ENCODE results near the gene RIPPLY3. TPM values are rescaled to one million over a fixed set of nuclear protein-coding genes. Genes with fewer than 3 reads are reported as not detected.

Gene RIPPLY3, protein sequence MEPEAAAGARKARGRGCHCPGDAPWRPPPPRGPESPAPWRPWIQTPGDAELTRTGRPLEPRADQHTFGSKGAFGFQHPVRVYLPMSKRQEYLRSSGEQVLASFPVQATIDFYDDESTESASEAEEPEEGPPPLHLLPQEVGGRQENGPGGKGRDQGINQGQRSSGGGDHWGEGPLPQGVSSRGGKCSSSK
- total RNA-seq: not detected in 2 replicates

DNA sequence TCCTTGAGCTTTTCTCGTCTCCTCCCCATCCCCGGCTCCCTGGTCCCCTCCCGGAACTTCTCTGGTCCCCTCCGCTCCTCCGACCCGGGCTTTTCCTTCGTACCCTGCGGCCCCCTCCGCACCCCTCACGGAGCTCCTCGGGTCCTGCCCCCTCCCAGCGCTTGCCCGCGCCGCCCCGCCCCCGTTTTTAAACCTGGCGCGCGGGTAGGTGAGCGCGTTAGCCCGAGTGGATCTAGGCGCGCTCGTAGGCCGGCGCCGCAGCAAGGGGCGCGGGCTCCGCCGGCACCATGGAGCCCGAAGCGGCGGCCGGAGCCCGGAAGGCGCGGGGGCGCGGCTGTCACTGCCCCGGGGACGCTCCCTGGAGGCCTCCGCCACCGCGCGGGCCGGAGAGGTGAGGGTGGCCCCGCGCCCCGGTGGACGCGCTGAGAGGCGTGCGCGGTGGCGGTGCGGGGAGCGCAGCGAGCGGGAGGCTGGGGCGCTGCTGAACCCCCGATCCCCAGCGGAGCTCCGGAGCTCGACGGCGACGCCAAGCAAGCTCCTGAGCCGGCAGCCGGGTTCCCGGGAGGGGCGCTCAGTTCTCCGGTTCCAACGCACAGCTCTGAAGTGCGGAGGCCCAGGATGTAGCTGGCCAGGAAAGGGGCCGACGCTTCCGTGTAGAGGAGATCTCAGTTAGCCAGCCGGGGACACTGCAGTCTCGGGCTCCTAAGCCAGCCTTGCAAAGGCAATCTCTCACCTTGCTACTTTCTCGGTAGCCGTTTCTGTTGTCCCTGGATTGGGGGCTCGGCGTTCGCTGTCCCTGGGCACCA, at the start of gene RIPPLY3:
Gene RIPPLY3 (plus strand): TSS at position 217 of the 806 bp plus-strand sequence. CDS start 71 bp downstream, at position 288.
- no peak for DNase-seq (ENCODE audit: low read depth, low spot score)

DNA sequence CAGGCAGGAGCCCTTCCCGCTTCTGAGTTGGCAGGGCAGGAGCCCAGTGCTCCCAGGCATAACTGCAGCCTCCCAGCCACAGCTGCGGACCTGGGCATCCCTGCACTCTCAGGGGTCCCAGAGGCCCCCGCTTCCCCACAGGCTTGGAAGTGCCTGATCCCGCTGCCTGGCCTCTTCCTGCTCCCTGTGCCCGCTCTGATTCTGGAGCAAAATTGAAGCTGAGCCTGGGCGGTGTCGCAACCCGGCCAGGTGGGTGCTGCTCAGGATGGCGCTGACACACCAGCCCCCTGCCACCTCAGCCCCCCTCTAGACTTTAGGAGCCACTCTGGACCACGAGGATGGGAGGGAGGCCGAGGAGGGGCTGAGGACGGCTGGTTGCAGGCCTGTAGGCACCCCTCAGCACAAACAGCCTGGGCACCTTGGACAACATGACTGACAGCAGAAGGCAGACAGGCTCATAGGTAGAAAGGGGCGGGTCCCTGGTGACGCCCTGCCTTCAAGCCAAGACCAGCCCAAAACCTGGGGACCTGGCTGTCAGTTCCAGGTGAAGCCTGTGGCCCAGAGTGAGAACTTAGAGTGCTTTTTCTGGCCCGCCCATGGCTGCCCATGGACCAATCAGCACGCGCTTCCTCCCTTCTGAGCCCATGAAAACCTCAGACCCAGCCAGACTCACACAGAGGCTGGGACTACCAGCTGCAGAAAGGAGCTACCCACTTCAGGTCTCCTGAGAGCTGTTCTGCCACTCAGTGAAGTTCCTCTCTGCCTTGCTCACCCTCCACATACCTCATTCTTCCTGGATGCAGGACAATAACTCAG, 47.3 kb upstream of the RIPPLY3 start:
- no peak for DNase-seq (ENCODE audit: low read depth, low spot score)

DNA sequence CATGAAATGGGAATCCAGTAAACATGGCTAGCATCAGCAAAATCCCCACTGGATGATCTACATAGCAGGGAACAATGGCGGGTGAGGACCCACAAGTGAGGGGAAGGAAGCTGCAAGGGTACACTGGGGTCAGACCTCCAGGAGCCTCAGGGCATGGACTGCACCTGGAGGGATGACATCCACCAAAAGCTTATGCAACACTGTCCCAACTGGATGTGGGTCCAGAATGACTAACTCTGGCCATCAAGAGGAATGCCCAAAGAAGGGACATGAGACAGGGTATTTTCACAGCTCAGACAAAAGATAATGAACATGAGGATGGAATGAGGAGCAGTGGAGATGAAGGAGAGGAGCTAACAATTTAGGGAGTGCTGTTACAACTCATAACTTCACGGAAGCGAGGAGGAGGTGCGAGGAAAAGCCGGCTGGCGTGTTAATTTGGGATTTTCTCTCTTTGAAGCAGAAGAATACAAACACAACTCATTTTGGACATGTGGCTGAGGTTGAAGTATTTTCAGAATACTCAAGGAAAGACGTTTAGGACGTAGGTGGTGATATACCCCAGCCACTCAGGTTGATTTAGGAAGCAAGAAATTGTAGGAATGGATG, 45.7 kb upstream of the RIPPLY3 start:
- no peak for DNase-seq (ENCODE audit: low read depth, low spot score)

DNA sequence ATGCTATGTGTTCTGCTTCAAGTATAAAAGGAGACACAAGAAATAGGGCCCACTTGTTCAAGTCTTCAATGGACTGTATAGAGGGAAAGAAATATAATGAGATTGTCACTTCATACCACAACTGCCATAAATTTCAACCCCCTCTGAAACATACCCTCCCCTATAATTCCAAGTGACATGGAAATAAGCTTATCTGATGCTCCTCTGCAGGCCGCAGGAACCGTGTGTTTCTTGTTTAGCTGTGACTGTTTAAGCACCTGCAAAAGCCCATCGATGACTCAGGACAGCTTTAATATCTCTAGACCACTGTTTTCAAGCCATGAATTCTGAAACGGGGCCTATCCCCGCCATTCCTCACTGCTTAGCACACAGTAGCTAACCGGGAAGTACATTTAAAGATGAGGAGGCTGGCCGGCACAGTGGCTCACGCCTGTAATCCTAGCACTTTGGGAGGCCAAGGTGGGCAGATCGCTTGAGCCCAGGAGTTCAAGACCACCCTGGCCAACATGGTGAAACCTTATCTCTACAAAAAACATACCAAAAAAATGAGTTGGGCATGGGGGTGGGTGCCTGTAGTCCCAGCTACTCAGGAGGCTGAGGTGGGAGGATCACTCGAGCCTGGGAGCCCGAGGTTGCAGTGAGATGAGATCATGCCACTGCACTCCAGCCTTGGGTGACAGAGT, 44.3 kb upstream of the RIPPLY3 start:
- DNase-seq (ENCODE audit: low read depth, low spot score): no peak

DNA sequence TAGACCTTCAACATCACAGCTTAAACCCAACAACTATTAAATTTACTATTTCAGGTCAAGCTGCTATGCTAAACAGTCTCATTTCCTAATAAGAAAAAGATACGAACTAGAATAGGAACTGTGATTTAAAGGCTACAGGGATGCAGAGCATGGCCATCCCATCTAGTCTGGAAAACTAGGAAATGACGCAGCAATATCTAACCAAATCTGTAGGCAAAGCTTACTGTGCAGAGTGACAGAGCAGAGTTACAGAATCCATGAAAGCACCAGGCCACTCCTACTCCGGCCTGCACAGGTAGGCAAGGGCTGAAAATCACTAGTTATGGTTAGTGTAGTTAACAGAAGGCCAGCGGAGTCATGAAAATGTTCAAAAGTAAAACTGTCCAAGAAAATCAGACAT, 42.1 kb upstream of the RIPPLY3 start:
- DNase-seq (ENCODE audit: low read depth, low spot score): no peak

DNA sequence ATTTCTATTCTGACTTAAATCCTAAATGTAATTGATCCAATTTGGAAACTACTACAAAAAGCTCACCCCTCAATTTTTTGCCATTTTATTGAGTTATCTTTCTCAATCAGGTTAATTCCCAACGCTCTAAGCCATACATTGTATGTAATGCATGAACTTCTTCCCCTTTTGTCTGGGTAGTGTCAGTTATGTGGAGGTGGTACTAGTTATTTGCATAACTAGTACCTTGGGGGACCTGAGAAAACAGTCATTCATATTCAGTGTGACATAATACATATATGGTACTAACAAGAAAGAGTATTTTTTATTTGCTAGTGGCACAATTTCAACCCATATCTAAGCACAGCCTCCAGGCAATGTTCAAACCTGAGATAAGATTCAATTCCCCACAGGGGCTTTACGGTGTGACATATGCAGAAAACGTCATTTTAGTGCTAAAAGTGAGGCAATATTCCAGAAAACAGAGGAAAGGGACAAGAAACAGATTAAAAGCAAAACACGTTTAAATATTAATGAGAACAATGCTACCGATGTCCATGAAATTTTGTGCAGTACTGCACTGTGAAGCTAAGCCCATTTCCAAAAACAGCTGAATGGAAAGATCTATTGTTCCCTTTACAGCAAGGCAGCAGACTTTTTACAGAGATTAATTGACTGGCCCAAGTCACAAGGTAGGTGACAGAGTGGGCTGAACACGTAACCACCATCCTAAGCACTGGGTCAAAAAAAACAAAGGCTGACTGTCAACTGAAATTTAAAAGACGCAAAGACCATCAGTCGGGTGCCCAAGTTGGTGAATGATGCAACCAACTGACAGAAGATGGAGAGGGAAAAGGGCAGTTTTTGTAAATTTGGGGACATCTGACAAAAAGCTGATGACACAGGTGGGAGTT, 41.4 kb upstream of the RIPPLY3 start:
- no peak for DNase-seq (ENCODE audit: low read depth, low spot score)

DNA sequence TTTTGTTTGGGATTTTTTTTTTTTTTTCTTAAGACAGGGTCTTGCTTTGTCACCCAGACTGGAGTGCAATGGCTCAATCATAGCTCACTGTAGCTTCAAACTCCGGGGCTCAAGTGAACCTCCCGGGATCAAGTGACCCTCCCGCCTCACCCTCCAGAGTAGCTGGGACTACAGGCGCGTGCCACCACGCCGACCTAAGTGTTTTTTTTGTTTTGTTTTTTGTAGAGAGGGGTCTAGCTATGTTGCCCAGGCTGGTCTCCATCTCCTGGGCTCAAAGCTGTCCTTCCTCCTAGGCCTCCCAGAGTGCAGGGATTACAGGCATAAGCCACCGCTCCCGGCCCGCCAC, 40.8 kb upstream of the RIPPLY3 start:
- no peak for DNase-seq (ENCODE audit: low read depth, low spot score)

DNA sequence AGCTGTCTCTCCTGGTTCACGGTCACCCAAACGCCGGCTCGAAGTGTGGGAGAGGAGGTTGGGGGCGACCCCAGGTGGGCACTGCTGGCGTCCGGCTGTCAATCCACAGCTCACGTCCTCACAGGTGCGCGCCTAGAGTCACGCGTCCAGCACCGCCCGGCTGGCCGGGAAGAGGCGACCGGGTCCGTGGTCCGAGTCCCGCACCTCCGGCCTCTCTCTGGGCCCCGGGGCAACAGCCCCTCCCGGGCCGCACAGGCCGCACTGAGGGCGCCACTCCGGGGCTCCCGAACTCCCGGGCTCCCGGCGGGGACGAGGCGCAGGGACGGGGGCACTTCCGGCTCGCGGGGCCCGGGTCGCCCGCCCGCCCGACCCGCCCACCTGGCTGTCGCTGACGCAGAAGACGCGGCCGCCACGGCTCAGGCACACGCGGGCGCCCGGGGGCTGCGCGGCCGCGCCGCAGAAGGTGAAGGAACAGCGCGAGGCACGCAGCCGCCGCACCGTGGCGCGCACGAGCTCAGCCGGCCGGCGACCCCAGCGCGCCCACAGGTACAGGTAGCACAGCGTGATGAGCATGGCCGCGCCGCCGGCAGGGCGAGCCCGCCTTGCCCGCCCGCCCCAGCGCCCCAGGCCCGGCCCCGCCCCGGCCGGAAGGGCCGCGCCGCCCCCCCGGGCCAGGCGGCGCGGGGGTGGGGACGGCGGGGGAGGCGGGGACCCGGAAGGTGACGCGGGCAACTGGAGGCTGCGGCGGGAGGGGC, 40.3 kb upstream of the RIPPLY3 start, which contains the start of gene HLCS:
Gene HLCS (minus strand): TSS at position 604 of the 755 bp plus-strand sequence. CDS start 31 bp downstream, at position 573.
- no peak for DNase-seq (ENCODE audit: low read depth, low spot score)

DNA sequence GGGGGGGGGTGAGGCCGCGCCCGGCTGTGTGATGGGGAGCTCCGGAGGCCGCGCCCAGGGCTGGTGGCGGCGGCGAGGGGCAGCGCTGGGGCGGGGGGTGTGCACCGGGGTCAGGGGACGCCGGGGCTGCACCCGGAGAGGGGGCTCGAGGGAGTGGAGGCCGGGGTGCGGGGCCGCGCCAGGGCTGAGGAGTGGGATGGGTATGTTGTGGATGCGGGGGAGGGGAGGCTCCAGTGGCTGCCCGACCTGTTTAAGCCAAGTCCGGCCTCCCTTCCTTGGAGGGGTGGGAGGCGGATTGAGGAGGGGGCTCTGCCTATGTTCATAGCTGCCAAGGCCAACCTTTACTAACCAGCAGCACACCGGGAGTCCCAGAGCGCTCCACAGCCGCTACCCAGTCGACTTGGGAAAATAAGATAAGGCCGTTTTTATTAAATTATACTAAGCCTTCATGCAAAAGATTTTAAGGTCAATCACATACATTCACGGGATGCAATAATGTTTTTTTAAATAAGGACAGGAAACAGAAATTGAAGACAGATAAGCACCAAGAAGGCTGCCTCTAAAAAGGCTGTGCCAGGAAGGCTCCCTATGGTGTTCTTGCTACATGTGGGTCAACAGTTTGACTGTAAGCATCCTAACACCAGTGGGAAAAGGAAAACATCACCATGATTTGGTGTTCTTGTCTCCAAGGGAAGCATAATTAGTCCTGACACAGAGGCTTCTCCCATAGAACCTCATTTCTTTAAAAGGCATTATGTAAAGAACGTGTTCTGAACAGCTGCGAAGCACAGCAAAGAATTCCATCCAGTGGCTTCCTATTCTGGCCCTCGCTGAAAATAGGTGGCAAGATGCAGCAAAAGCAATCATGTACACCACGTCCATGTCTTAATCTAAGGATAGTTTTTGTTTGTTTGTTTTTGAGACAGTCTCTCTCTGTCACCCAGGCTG, 39.4 kb upstream of the RIPPLY3 start:
- peak; percentile 37 for DNase-seq (ENCODE audit: low read depth, low spot score)

DNA sequence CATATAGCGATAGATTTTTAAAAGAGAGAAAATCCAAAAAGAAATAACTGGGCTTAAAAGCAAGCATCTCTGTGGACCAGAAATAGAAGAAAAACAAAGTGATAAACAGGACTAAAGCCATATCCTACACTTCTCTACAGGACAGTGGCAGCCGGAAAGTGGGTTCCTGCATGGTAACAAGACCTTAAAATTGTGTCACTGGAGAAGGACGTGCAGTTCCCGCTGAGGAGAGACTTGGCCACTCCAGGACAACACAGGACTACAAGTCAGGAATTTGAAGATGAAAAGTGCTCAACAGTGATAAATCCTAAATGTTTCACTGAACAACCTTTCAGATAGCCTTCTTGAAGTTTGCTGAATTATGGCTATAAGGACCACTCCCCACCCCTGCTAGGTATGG, 38.1 kb upstream of the RIPPLY3 start:
- no peak for DNase-seq (ENCODE audit: low read depth, low spot score)

DNA sequence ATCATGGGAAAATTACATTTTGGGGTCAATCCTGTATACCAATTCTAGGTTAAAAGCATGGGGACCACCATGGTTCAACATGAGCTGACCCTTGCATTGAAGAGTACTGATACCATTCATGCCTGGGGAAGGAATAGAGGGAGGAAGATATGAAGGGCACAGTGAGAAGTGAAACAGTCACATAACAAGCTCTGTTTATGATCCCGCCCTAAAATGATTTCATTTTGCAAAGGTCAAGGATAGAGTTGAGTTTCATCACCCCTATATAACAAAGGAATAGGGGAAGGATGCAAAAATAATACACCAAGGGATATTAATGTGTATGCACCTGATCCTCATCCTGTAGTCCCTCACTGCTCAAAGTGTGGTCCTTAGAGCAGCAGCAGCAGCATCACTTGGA, 37.5 kb upstream of the RIPPLY3 start:
- no peak for DNase-seq (ENCODE audit: low read depth, low spot score)

DNA sequence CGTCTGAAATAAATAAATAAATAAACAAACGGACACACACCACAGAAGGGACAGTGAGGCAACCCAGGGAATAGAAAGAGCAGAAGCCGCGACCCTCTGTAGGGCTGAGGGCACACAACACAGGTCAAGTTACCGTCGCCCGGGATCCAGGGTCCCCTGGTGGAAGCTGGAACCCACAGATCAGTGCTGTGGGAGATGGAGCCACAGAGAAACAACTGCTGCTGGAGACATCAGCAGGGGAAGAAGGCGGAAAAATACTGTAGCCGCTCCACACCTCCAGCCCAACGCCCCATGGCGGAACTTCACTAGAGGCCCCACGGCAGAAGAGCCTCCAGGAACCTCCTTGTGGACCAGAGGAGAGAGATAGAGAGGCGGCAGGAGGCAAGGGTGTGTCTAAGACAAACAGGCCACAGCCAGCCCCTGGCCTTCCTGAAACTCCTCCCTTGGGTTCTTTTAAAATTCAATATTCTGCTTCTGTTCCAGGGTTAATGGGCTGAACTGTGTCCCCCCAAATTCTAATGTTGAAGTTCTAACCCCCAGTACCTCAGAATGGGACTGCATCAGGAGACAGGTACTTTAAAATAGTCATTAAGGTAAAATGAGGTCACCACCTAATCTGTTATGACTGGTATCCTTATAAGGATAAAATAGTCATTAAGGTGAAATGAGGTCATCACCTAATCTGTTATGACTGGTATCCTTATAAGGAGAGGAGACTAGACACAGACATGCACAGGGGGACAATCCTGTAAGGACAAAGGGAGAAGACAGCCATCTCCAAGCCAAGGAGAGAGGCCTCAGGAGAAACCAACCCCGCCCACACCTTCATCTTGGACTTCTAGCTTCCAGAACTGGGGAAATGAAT, 32.3 kb upstream of the RIPPLY3 start:
- DNase-seq (ENCODE audit: low read depth, low spot score): no peak

DNA sequence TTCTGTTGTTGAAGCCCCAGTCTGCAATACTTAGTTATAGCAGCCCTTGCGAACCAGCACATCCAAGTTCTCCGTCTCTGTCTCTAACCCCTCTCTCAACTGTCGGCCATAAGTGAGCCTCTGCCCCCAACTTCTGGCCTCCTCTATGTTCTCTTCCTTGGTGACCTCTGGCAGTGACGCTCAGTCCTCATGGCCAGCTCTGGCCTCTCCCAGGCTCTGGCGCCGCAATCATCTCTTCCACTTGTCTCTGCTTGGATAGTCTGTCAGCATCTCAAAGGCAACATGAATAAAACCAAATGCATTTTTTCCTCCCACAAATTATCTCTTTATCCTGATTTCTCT, 31.7 kb upstream of the RIPPLY3 start:
- DNase-seq (ENCODE audit: low read depth, low spot score): no peak

DNA sequence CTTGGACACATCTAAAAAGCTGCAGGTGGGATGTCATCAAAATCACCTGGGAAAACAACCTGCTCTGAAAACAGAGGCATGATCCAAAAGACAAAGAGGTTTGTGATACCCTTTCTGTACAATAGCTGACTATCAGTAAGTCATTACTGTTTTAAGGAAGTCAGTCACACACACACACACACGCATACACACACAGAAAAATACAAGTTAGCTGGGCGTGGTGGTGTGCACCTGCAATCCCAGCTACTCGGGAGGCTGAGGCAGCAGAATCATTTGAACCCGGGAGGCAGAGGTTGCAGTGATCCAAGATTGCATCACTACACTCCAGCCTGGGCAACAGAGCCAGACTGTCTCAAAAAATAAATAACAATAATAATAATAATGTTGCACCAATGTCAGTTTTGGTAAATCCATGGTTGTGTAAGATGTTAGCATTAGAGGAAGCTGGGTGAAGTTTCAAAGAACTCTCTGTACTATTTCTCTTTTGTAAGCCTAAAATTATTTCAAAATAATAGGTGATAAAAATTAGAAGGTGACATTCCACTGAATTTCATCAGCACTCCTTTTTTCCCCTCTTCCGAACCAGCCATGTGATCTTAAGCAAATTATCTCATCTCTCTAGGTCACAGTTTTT, 30.2 kb upstream of the RIPPLY3 start:
- no peak for DNase-seq (ENCODE audit: low read depth, low spot score)

DNA sequence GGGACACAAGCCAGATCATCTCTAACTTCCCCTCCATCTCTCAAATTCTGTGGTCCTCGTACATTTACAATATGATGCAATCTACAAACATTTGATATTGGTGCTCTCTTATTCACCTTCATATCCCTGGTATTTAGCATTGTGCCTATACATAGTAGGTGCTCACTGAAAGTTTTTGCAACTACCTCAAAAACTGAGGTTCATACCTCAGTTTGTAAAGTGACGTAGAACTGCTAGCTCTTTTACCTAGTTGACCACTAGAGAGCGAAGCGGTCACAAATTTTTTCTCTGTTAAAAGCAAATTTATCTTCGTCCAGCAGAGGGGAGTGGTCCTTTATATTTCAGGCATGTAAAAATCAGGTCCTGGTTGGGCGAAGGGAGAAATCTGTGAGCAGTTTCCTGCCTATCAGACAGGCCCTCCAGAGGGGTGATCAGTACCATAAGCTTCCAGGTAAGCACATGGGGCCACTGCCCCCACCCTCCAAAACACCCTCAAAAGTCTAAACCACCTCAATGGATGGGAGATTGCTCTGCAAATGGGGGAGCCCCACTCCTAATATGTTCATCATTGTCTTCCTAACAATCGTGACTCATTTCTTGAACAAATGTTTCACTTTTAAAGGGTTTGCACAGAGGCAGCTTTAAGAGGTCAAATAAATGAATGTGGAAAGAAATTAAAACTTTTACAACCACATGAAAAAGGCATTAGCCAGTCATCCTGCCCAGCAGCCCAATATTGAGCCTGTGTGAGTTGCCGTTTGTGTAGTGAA, 29.4 kb upstream of the RIPPLY3 start:
- peak; percentile 54 for DNase-seq (ENCODE audit: low read depth, low spot score)

Data from pulmonary artery endothelial cell (primary cell).